Measurements from ENCODE around the gene ACADL.

The ACADL gene

GRCh38 chr2:210158236-210158635 lies 67.0 kb downstream of the ACADL start:
- no peak for TF ChIP-seq CTCF (IDR thresholded peaks at IDR 0.05; ENCODE audit: low read depth, low read length, missing control alignments)
- no peak for DNase-seq (ENCODE audit: extremely low read depth, low read depth)
- no peak overlapping the region for H3K4me3 ChIP-seq (replicated peaks; ENCODE audit: low read depth, low read length)

DNA sequence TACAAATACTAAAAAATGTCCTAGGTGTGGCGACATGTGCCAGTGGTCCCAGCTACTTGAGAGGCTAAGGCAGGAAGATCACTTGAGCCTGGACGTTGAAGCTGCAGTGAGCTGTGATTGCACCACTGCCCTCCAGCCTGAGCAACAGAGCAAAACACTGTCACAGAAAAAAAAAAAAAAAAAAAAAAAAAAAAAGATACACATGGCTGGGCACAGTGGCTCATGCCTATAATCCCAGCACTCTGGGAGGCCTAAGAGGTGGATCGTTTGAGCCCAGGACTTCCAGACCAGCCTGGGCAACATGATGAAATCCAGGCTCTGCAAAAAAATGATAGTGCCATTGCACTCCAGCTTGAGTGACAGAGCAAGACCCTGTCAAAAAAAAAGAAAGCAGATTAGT lies 67.7 kb downstream of the ACADL start:
- no peak for DNase-seq (ENCODE audit: extremely low read depth, low read depth)
- TF ChIP-seq CTCF (IDR thresholded peaks at IDR 0.05; ENCODE audit: low read depth, low read length, missing control alignments): no peak
- no peak overlapping the region for H3K4me3 ChIP-seq (replicated peaks; ENCODE audit: low read depth, low read length)

- no peak overlapping the region for H3K4me3 ChIP-seq (replicated peaks; ENCODE audit: low read depth, low read length)
- DNase-seq (ENCODE audit: extremely low read depth, low read depth): no peak
- TF ChIP-seq CTCF (IDR thresholded peaks at IDR 0.05; ENCODE audit: low read depth, low read length, missing control alignments): no peak
Observed at GRCh38 chr2:210147614-210148013, 77.6 kb downstream of the ACADL start.
